ENCODE measurements around the gene SPATC1L.

Gene SPATC1L

GRCh38 chr21:46128933-46129571 lies 55.2 kb downstream of the SPATC1L start:
- DNase-seq = no peak

GRCh38 chr21:46128106-46128932 lies 55.9 kb downstream of the SPATC1L start:
- DNase-seq = no peak

GRCh38 chr21:46127239-46128105 lies 56.8 kb downstream of the SPATC1L start:
- DNase-seq = no peak

- DNase-seq = no peak
These were observed 57.7 kb downstream of the SPATC1L start for GRCh38 chr21:46126309-46127238.

GRCh38 chr21:46125846-46126301 lies 58.4 kb downstream of the SPATC1L start:
- no peak for DNase-seq

GRCh38 chr21:46124926-46125845 lies 59.1 kb downstream of the SPATC1L start:
- DNase-seq = no peak

- no peak for DNase-seq
These were observed 60.0 kb downstream of the SPATC1L start for GRCh38 chr21:46124083-46124925.

GRCh38 chr21:46122758-46123683 lies 61.2 kb downstream of the SPATC1L start:
- DNase-seq = no peak

GRCh38 chr21:46122237-46122671 lies 62.0 kb downstream of the SPATC1L start:
- DNase-seq = no peak

- DNase-seq = no peak
These were observed 62.7 kb downstream of the SPATC1L start for GRCh38 chr21:46121286-46122221.

- DNase-seq = no peak
These were observed 63.7 kb downstream of the SPATC1L start for GRCh38 chr21:46120301-46121285.

GRCh38 chr21:46119637-46120271 lies 64.5 kb downstream of the SPATC1L start:
- no peak for DNase-seq

GRCh38 chr21:46119144-46119636 lies 65.1 kb downstream of the SPATC1L start:
- no peak for DNase-seq

GRCh38 chr21:46118316-46119143 lies 65.7 kb downstream of the SPATC1L start:
- no peak for DNase-seq

Data from DMS79 treated with DMSO at 0.1 percent for 48 hours (cell line).